AG08396 (cell line): Measurements from ENCODE around the gene WDR20.
"Not testable (repeated sequence)": the region's sequence is repeated elsewhere in the genome, so short reads cannot be mapped to it uniquely, and the experiment has no call there.

Source experiments
- DNase-seq: peaks from one replicate; pipeline ENCODE4 v3.0.0; 2012; ENCODE audit warnings: low spot score, mixed read lengths

The WDR20 gene

GRCh38 chr14:102238766-102239165 is 99.1 kb downstream of the WDR20 start:
- DNase-seq = no peak

GRCh38 chr14:102239231-102239630 is 99.5 kb downstream of the WDR20 start:
- DNase-seq = no peak

- not testable (repeated sequence) for DNase-seq
Measured at GRCh38 chr14:102240481-102240880, 100.8 kb downstream of the WDR20 start.

GRCh38 chr14:102241147-102241546 is 101.5 kb downstream of the WDR20 start:
- DNase-seq = no peak

GRCh38 chr14:102243795-102244194 is 104.1 kb downstream of the WDR20 start:
- DNase-seq = not testable (repeated sequence)

- DNase-seq = no peak
Measured at GRCh38 chr14:102246071-102246470, 106.4 kb downstream of the WDR20 start.

GRCh38 chr14:102248121-102248520 is 108.4 kb downstream of the WDR20 start:
- DNase-seq = no peak

DNA sequence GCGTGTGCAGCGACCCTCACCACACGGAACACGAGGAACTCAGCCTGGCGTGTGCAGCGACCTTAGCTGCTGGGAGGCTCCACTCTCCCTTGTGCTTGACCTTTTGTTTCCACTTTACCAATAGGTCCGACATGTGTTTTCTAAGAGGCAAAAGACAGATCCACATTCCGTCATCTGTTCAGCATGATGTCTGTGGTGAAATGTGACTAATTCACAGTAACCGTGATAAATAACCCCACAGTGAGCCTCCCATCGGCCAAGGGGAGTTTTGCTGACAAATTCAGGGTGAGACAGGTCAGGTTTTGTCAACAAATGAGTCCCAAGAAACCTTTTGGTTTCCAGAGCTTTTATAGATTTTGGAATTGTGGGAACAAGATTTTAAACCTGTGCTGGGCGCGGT is 109.3 kb downstream of the WDR20 start:
- no peak for DNase-seq

DNA sequence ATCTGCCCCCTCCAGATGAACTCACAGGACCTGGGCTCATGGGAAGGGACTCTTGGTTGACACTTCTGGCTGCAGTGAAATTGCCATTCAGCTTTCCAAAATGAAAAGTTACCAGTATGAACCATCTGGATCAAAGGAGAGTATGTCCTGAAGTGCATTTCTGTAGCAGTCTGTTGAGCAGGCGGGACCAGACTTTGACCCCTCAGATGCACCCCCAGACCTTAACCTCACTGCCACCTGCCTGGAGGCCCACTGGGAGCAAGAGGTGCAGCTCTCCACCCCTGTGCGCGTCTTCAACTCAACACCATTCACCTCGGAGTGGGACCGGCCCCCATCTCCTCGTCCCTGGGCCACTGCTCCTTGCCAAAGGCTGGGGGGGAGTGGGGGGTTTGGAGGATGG is 110.3 kb downstream of the WDR20 start:
- no peak for DNase-seq

DNA sequence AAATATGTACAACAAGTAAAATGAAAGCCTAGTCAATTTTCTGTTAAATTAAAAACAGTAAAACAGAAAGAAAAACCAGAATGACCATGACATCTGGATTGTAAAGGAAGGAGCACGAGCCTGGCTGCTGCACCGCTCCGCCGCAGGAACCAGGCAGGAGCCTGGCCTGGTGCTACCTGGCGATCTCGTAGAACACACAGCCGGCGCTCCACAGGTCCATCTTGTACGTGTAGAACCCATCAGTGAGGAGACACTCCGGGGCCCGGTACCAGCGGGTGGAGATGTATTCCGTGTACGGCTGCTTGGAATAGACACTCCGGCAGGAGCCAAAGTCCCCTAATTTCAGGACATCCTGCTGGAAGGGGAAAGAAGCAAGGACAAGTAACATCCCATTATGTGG is 110.9 kb downstream of the WDR20 start:
- no peak for DNase-seq

GRCh38 chr14:102251161-102251560 is 111.5 kb downstream of the WDR20 start:
- no peak for DNase-seq

DNA sequence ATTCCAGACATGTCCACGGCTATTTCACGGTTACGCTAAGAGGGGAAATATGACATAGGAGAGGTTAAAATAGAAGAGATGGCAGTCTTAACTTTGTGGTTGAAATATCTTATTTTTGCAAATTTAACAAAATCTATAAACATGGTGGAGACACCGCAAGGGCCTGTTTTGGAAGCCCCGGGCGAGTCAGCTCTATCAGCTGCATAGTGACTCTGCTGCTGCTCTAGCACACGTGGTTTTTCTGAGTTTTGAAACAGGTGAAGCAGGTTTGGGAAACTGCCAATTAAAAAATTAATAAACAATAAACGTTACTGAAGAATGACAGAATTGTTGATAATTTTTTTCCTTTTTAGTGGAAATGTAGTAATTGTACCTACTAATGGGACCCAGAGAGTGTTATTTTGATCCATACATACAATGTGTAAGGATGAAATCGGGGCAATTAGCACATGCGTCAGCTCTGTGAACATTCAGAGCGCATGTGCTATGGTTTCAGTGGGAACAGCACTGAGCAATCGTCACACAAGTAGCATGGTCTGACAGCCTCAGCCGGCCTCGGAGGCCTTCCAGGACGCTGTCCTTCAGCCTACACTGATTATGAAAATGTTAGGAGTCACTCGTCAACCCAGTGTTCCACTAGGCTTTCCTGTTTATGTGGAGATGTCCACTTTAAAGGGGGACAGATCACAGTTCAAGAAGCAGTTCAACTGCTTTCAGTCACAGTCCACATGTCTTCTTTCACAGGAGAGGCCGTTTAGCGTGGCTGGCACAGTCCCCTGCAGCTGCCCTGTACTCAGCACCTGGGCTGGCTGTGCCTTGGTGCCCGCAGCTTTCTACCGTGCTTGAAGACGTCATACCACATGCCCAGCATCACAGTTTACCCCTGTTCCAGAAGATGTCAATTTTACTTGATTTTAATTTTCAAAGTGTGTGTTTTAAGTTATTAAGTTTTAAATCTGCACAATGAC is 113.4 kb downstream of the WDR20 start:
- DNase-seq = no peak

- peak; percentile 66 for DNase-seq
Measured at GRCh38 chr14:102255401-102256190, 115.9 kb downstream of the WDR20 start.

DNA sequence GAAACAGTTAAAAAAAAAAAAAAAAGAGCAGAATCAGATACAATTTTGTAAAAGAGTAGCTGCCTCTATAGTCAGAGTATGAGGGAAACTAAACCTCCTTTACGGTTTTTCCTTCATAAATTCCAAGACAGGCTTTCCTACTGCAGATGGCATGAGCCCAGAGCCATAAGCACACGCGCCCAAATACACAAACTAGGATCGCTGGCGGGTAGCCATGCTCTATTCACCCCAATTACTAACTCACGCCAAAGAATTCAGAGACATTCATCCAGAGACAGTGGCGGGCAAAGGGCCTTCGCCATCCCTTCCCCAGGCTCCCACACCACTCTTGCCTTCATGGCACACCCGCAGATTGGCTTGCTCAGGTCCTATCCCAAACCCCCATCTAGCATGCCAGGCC is 117.0 kb downstream of the WDR20 start:
- DNase-seq = no peak

DNA sequence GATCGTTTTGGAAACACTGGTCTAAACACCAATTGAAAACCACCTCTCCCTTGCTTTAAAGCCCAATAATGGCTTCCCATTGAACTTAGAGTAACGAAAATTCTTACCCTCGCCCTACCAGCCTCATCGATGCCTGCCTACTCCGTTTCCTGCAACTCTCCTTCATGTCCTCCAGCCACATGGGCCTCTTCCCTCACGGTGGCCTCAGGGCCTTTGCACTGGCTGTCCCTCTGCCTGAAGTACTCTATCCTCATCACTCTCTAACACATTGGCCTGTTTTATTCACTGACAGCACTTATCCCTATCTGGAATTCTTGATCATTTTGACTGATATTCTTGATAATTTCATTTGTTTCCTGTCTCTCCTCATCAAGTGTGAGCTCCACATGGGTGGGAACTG is 118.4 kb downstream of the WDR20 start:
- no peak for DNase-seq
